ENCODE results near the gene UGT1A10.
"Not testable (repeated sequence)": the region's sequence is repeated elsewhere in the genome, so short reads cannot be mapped to it uniquely, and the experiment has no call there.

The UGT1A10 gene

GRCh38 chr2:233636306-233636705 is at the start of gene UGT1A10:
TSS of gene UGT1A10 (plus strand) at chr2:233636448. CDS start at chr2:233636523, 75 bp downstream.
- DNase-seq (ENCODE audit: low read depth in 1 of 2, low spot score in 1 of 2); in situ Hi-C loops (cut with HindIII; ENCODE audit: low pct_unique_long_range_greater_than_20kb, low sequenced_read_pairs): not testable (repeated sequence)

- in situ Hi-C loops (cut with HindIII; ENCODE audit: low pct_unique_long_range_greater_than_20kb, low sequenced_read_pairs): no loop called here
- TF ChIP-seq JUND (IDR thresholded peaks at IDR 0.05; ENCODE audit: low read depth): no peak
These were observed 47.8 kb upstream of the UGT1A10 start for GRCh38 chr2:233588400-233588799.

GRCh38 chr2:233592706-233593105 is 43.5 kb upstream of the UGT1A10 start:
- DNase-seq (ENCODE audit: low read depth in 1 of 2, low spot score in 1 of 2); in situ Hi-C loops (cut with HindIII; ENCODE audit: low pct_unique_long_range_greater_than_20kb, low sequenced_read_pairs): not testable (repeated sequence)

More at GRCh38 chr2:233588400-233588799, 47.8 kb upstream of the UGT1A10 start:
- no peak for DNase-seq (ENCODE audit: low read depth in 1 of 2, low spot score in 1 of 2)

- DNase-seq (ENCODE audit: low read depth in 1 of 2, low spot score in 1 of 2): no peak
- no peak for TF ChIP-seq JUND (IDR thresholded peaks at IDR 0.05; ENCODE audit: low read depth)
- in situ Hi-C loops (cut with HindIII; ENCODE audit: low pct_unique_long_range_greater_than_20kb, low sequenced_read_pairs): no loop called here
These were observed 43.0 kb upstream of the UGT1A10 start for GRCh38 chr2:233593201-233593600.

GRCh38 chr2:233597522-233597921 is 38.7 kb upstream of the UGT1A10 start:
- in situ Hi-C loops (cut with HindIII; ENCODE audit: low pct_unique_long_range_greater_than_20kb, low sequenced_read_pairs): no loop called here
- TF ChIP-seq JUND (IDR thresholded peaks at IDR 0.05; ENCODE audit: low read depth): no peak
- DNase-seq (ENCODE audit: low read depth in 1 of 2, low spot score in 1 of 2): no peak

GRCh38 chr2:233598952-233599351 is 37.3 kb upstream of the UGT1A10 start:
- DNase-seq (ENCODE audit: low read depth in 1 of 2, low spot score in 1 of 2): no peak
- in situ Hi-C loops (cut with HindIII; ENCODE audit: low pct_unique_long_range_greater_than_20kb, low sequenced_read_pairs): no loop called here
- TF ChIP-seq JUND (IDR thresholded peaks at IDR 0.05; ENCODE audit: low read depth): no peak

- TF ChIP-seq JUND (IDR thresholded peaks at IDR 0.05; ENCODE audit: low read depth): no peak
- DNase-seq (ENCODE audit: low read depth in 1 of 2, low spot score in 1 of 2): no peak
- in situ Hi-C loops (cut with HindIII; ENCODE audit: low pct_unique_long_range_greater_than_20kb, low sequenced_read_pairs): no loop called here
These were observed 35.9 kb upstream of the UGT1A10 start for GRCh38 chr2:233600386-233600785.

GRCh38 chr2:233602076-233602475 is 34.2 kb upstream of the UGT1A10 start:
- no peak for DNase-seq (ENCODE audit: low read depth in 1 of 2, low spot score in 1 of 2)
- in situ Hi-C loops (cut with HindIII; ENCODE audit: low pct_unique_long_range_greater_than_20kb, low sequenced_read_pairs): no loop called here
- no peak for TF ChIP-seq JUND (IDR thresholded peaks at IDR 0.05; ENCODE audit: low read depth)

- in situ Hi-C loops (cut with HindIII; ENCODE audit: low pct_unique_long_range_greater_than_20kb, low sequenced_read_pairs): no loop called here
- DNase-seq (ENCODE audit: low read depth in 1 of 2, low spot score in 1 of 2): no peak
- TF ChIP-seq JUND (IDR thresholded peaks at IDR 0.05; ENCODE audit: low read depth): no peak
These were observed 32.7 kb upstream of the UGT1A10 start for GRCh38 chr2:233603520-233603919.

- TF ChIP-seq JUND (IDR thresholded peaks at IDR 0.05; ENCODE audit: low read depth): no peak
- DNase-seq (ENCODE audit: low read depth in 1 of 2, low spot score in 1 of 2): no peak
- in situ Hi-C loops (cut with HindIII; ENCODE audit: low pct_unique_long_range_greater_than_20kb, low sequenced_read_pairs): no loop called here
These were observed 31.4 kb upstream of the UGT1A10 start for GRCh38 chr2:233604826-233605225.

GRCh38 chr2:233605680-233606079 is 30.6 kb upstream of the UGT1A10 start:
- in situ Hi-C loops (cut with HindIII; ENCODE audit: low pct_unique_long_range_greater_than_20kb, low sequenced_read_pairs): no loop called here
- TF ChIP-seq JUND (IDR thresholded peaks at IDR 0.05; ENCODE audit: low read depth): no peak

GRCh38 chr2:233611284-233611683 is 25.0 kb upstream of the UGT1A10 start:
- in situ Hi-C loops (cut with HindIII; ENCODE audit: low pct_unique_long_range_greater_than_20kb, low sequenced_read_pairs): no loop called here
- TF ChIP-seq JUND (IDR thresholded peaks at IDR 0.05; ENCODE audit: low read depth): no peak
- peak in 1 of 2 experiments; percentile 2 for DNase-seq (ENCODE audit: low read depth in 1 of 2, low spot score in 1 of 2)

More at GRCh38 chr2:233605680-233606079, 30.6 kb upstream of the UGT1A10 start:
- DNase-seq (ENCODE audit: low read depth in 1 of 2, low spot score in 1 of 2): no peak

GRCh38 chr2:233617476-233617875 is 18.8 kb upstream of the UGT1A10 start, which contains the start of gene UGT1A8:
TSS of gene UGT1A8 (plus strand) at chr2:233617633. CDS start at chr2:233617708, 75 bp downstream.
- in situ Hi-C loops (cut with HindIII; ENCODE audit: low pct_unique_long_range_greater_than_20kb, low sequenced_read_pairs); DNase-seq (ENCODE audit: low read depth in 1 of 2, low spot score in 1 of 2): not testable (repeated sequence)

- in situ Hi-C loops (cut with HindIII; ENCODE audit: low pct_unique_long_range_greater_than_20kb, low sequenced_read_pairs): no loop called here
- TF ChIP-seq JUND (IDR thresholded peaks at IDR 0.05; ENCODE audit: low read depth): no peak
- DNase-seq (ENCODE audit: low read depth in 1 of 2, low spot score in 1 of 2): no peak
These were observed 16.0 kb upstream of the UGT1A10 start for GRCh38 chr2:233620204-233620603.

- in situ Hi-C loops (cut with HindIII; ENCODE audit: low pct_unique_long_range_greater_than_20kb, low sequenced_read_pairs); DNase-seq (ENCODE audit: low read depth in 1 of 2, low spot score in 1 of 2): not testable (repeated sequence)
These were observed 14.4 kb upstream of the UGT1A10 start for GRCh38 chr2:233621863-233622262.
